Endodermal cell (in vitro differentiated cells): ENCODE results near the gene CNTROB. TPM values are rescaled to one million over a fixed set of nuclear protein-coding genes. Genes with fewer than 3 reads are reported as not detected.

Experiments used
- DNase-seq: peaks from one replicate; pipeline ENCODE4 v3.0.0-alpha.2; 2017
- H3K27ac ChIP-seq: 2 replicates; pipeline ENCODE4 v1.5.1; 2013; ENCODE audit warnings: mild to moderate bottlenecking, low read depth, low read length, moderate library complexity
- H3K27me3 ChIP-seq: 2 replicates; pipeline ENCODE4 v1.6.1; 2013; ENCODE audit warnings: mild to moderate bottlenecking, low read length, moderate library complexity; ENCODE audit not compliant: insufficient read depth, control insufficient read depth, poor library complexity, severe bottlenecking
- H3K36me3 ChIP-seq: 2 replicates; pipeline ENCODE4 v1.7.0; 2013; ENCODE audit warnings: mild to moderate bottlenecking, low read length, moderate library complexity; ENCODE audit not compliant: control insufficient read depth, insufficient read depth
- H3K4me1 ChIP-seq: one replicate; pipeline ENCODE4 v1.7.0; 2013; ENCODE audit warnings: low read length; ENCODE audit not compliant: control insufficient read depth, insufficient read depth
- H3K4me3 ChIP-seq: 2 replicates; pipeline ENCODE4 v1.5.1; 2013; ENCODE audit warnings: mild to moderate bottlenecking, low read length, moderate library complexity
- H3K9ac ChIP-seq: 2 replicates; pipeline ENCODE4 v1.6.1; 2013; ENCODE audit warnings: mild to moderate bottlenecking, low read length, moderate library complexity; ENCODE audit not compliant: poor library complexity, severe bottlenecking; ENCODE audit errors: extremely low read depth
- H3K9me3 ChIP-seq: 2 replicates; pipeline ENCODE4 v1.6.1; 2013; ENCODE audit warnings: mild to moderate bottlenecking, low read length, moderate library complexity; ENCODE audit not compliant: control insufficient read depth
- H3K27ac Mint-ChIP-seq: 2 replicates; pipeline ENCODE4 v1.8.0; 2020; ENCODE audit warnings: mixed read lengths
- H3K27me3 Mint-ChIP-seq: 2 replicates; pipeline ENCODE4 v1.8.0; 2021; ENCODE audit warnings: mild to moderate bottlenecking, mixed read lengths; ENCODE audit not compliant: insufficient read depth
- H3K36me3 Mint-ChIP-seq: 2 replicates; pipeline ENCODE4 v1.8.0; 2020; ENCODE audit warnings: low read depth, mixed read lengths
- H3K4me1 Mint-ChIP-seq: 2 replicates; pipeline ENCODE4 v1.8.0; 2020; ENCODE audit warnings: mixed read lengths
- H3K4me3 Mint-ChIP-seq: 2 replicates; pipeline ENCODE4 v1.8.0; 2020; ENCODE audit warnings: mild to moderate bottlenecking, moderate library complexity, mixed read lengths
- H3K9me3 Mint-ChIP-seq: 2 replicates; pipeline ENCODE4 v1.8.0; 2020; ENCODE audit warnings: mild to moderate bottlenecking, mixed read lengths
- WGBS, 2 experiments: methylation state at CpG; one replicate each; pipeline versions ENCODE4 v1.1.5 to v1.1.7; 2013; ENCODE audit warnings: missing lambda C conversion rate in 2 of 2, mixed read lengths in 1 of 2; ENCODE audit not compliant: insufficient coverage in 1 of 2, insufficient read length in 1 of 2; 5-methylcytosine and 5-hydroxymethylcytosine counted together
- total RNA-seq, 2 donors: library from RNA; stranded (reverse); fragmentation: NEBNext Ultra II Directional in 1 of 2; extraction: Animal tissue kit (Norgen Biotek cat#: 25700) in 1 of 2; gene quantifications; 2 replicates in 1 of 2; 3 replicates in 1 of 2; pipeline ENCODE4 v1.2.1, GENCODE V29; 2021
- TF ChIP-seq, protein P1 (sequence below): fragments of 200-600 bp; sonication (generic); conservative IDR thresholded peaks from 2 replicates; pipeline ENCODE4 v1.5.0; 2021; ENCODE audit warnings: antibody characterized with exemption, mild to moderate bottlenecking

CNTROB gene
- total RNA-seq, 2 donors from 2014 or later, result 47.5 to 57.4 TPM

DNA sequence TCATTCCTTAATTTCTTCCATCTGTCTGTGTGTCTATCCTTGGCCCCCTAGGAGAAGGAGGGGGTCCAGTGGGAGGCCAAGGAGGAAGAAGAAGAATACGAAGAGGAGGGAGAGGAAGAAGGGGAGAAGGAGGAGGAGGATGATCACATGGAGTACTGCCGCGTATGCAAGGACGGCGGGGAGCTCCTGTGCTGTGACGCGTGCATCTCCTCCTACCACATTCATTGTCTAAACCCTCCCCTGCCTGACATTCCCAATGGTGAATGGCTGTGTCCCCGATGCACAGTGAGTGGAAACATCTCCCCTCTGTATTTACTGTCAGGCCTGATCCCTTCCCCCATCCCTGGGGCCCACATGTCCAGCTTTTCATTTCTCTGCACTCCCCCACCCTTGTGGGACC is 37.1 kb upstream of the CNTROB start:
- Mint-ChIP-seq H3K27ac (no peak overlapping the region), H3K4me1 (peaks cover 3% of the 10 kb centered on the region), H3K36me3 (peaks cover 74% of the 10 kb centered on the region), H3K9me3 (no peaks in the 10 kb centered on the region), H3K27me3 (no peaks in the 10 kb centered on the region), H3K4me3 (no peak overlapping the region)
- Histone ChIP-seq H3K4me1 (peaks cover 6% of the 10 kb centered on the region), H3K27ac (no peak overlapping the region), H3K36me3 (peaks cover 58% of the 10 kb centered on the region), H3K9me3 (no peaks in the 10 kb centered on the region), H3K27me3 (no peaks in the 10 kb centered on the region), H3K9ac (no peak overlapping the region), H3K4me3 (no peak overlapping the region)
- TF ChIP-seq, protein P1, sequence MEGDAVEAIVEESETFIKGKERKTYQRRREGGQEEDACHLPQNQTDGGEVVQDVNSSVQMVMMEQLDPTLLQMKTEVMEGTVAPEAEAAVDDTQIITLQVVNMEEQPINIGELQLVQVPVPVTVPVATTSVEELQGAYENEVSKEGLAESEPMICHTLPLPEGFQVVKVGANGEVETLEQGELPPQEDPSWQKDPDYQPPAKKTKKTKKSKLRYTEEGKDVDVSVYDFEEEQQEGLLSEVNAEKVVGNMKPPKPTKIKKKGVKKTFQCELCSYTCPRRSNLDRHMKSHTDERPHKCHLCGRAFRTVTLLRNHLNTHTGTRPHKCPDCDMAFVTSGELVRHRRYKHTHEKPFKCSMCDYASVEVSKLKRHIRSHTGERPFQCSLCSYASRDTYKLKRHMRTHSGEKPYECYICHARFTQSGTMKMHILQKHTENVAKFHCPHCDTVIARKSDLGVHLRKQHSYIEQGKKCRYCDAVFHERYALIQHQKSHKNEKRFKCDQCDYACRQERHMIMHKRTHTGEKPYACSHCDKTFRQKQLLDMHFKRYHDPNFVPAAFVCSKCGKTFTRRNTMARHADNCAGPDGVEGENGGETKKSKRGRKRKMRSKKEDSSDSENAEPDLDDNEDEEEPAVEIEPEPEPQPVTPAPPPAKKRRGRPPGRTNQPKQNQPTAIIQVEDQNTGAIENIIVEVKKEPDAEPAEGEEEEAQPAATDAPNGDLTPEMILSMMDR, result no peak
- peak; percentile 20 for DNase-seq
- 94 to 95% methylated on average over 4 to 8 of the region's 8 CpGs for WGBS, 2 experiments

DNA sequence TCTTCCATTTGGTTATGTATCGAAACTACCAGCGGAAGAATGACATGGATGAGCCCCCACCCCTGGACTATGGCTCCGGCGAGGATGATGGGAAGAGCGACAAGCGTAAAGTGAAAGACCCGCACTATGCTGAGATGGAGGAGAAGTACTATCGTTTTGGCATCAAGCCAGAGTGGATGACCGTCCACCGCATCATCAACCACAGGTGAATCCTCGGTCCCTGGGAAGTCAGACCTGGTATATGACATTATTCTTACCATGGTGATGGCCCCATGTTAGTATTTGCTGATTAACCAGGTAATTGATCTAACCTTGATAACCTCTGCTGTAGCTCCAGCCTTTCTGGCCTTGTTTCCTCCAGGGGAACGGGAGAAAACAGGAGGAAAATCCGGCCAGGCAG is 34.9 kb upstream of the CNTROB start:
- TF ChIP-seq, protein P1, result no peak
- Mint-ChIP-seq H3K36me3 (peaks cover 75% of the 10 kb centered on the region), H3K4me3 (no peak overlapping the region), H3K27me3 (no peaks in the 10 kb centered on the region), H3K9me3 (no peaks in the 10 kb centered on the region), H3K27ac (no peak overlapping the region), H3K4me1 (peaks cover 3% of the 10 kb centered on the region)
- no peaks in the 10 kb centered on the region for H3K9me3 ChIP-seq
- DNase-seq, result peak; percentile 28
- no peak overlapping the region for H3K27ac ChIP-seq
- no peak overlapping the region for H3K4me3 ChIP-seq
- H3K9ac ChIP-seq, result no peak overlapping the region
- WGBS, 2 experiments, result 94 to 97% methylated on average over 13 of the region's 13 CpGs
- H3K4me1 ChIP-seq, result peaks cover 6% of the 10 kb centered on the region
- peaks cover 58% of the 10 kb centered on the region for H3K36me3 ChIP-seq
- no peaks in the 10 kb centered on the region for H3K27me3 ChIP-seq

GRCh38 chr17:7897773-7898172 is 34.2 kb upstream of the CNTROB start:
- 81 to 84% methylated on average over 4 to 6 of the region's 6 CpGs for WGBS, 2 experiments
- Mint-ChIP-seq H3K27ac (no peak overlapping the region), H3K9me3 (no peaks in the 10 kb centered on the region), H3K4me3 (no peak overlapping the region), H3K27me3 (no peaks in the 10 kb centered on the region), H3K4me1 (peaks cover 7% of the 10 kb centered on the region), H3K36me3 (peaks cover 79% of the 10 kb centered on the region)
- TF ChIP-seq, protein P1, result peak; percentile 23
- H3K4me3 ChIP-seq, result no peak overlapping the region
- peaks cover 7% of the 10 kb centered on the region for H3K4me1 ChIP-seq
- H3K9ac ChIP-seq, result no peak overlapping the region
- H3K36me3 ChIP-seq, result peaks cover 60% of the 10 kb centered on the region
- H3K27ac ChIP-seq, result no peak overlapping the region
- H3K9me3 ChIP-seq, result no peaks in the 10 kb centered on the region
- H3K27me3 ChIP-seq, result no peaks in the 10 kb centered on the region
- peak; percentile 35 for DNase-seq
